H1 (cell line): ENCODE measurements around the gene SLC25A40. TPM values are rescaled to one million over a fixed set of nuclear protein-coding genes. Genes with fewer than 3 reads are reported as not detected.
A peak's percentile ranks its signal among the peaks of the same experiment; 100 is the strongest.

Experiments used
- CTCF ChIA-PET: fragments of 300-600 bp; sonication (Branson Sonifier 250); formaldehyde crosslinking; loops from one replicate; lab custom pipeline; 2021; ENCODE audit not compliant: partially characterized antibody; lab: Charles Lee
- POLR2A ChIA-PET: fragments of 300-600 bp; sonication (Branson Sonifier 250); formaldehyde crosslinking; loops from one replicate; lab custom pipeline; 2021; ENCODE audit warnings: inconsistent platforms; ENCODE audit not compliant: partially characterized antibody; lab: Charles Lee
- DNase-seq, 2 experiments: peaks; one replicate each; pipeline versions ENCODE4 v3.0.0 to v3.0.0-alpha.2; 2010 to 2022; ENCODE audit warnings: low spot score in 2 of 2, low read depth in 1 of 2, mixed read lengths in 1 of 2
- FAIRE-seq: peaks from 2 replicates; lab custom pipeline; 2011; peaks lifted over from hg19 to GRCh38; lab: Jason Lieb, UNC
- H2AFZ ChIP-seq: 2 replicates; pipeline ENCODE4 v1.8.1; 2012; ENCODE audit warnings: low read length, inconsistent platforms
- H2AK5ac ChIP-seq: 2 replicates; pipeline ENCODE4 v1.6.1; 2013; ENCODE audit warnings: low read depth, low read length
- H2BK120ac ChIP-seq: replicated peaks from 2 replicates; pipeline ENCODE3; 2013; ENCODE audit warnings: low read depth, low read length, inconsistent platforms
- H2BK12ac ChIP-seq: 2 replicates; pipeline ENCODE4 v1.6.1; 2013; ENCODE audit warnings: low read depth, low read length
- H2BK15ac ChIP-seq: 2 replicates; pipeline ENCODE4 v1.6.1; 2013; ENCODE audit warnings: low read length
- H2BK20ac ChIP-seq: 2 replicates; pipeline ENCODE4 v1.6.1; 2013; ENCODE audit warnings: low read length
- H2BK5ac ChIP-seq: 2 replicates; pipeline ENCODE4 v1.6.1; 2013; ENCODE audit warnings: low read depth, low read length
- H3K14ac ChIP-seq: 2 replicates; pipeline ENCODE4 v1.6.1; 2013; ENCODE audit warnings: inconsistent platforms; ENCODE audit not compliant: insufficient read length
- H3K18ac ChIP-seq: 2 replicates; pipeline ENCODE4 v1.6.1; 2013; ENCODE audit warnings: low read length; ENCODE audit errors: extremely low read depth
- H3K23ac ChIP-seq: 2 replicates; pipeline ENCODE4 v1.6.1; 2013; ENCODE audit warnings: inconsistent platforms; ENCODE audit not compliant: insufficient read length
- H3K23me2 ChIP-seq: 2 replicates; pipeline ENCODE4 v1.6.1; 2013; ENCODE audit warnings: low read depth, low read length
- H3K27ac ChIP-seq: 2 replicates; pipeline ENCODE4 v1.6.1; 2011; ENCODE audit warnings: low read depth, low read length, inconsistent platforms
- H3K27me3 ChIP-seq, 4 experiments: replicated peaks in 1 of 4; 1 replicate in 1 of 4; 2 replicates in 3 of 4; pipeline versions ENCODE4 v1.6.1 to v1.8.1; 2011 to 2013; ENCODE audit warnings: low read length in 3 of 4, mild to moderate bottlenecking in 3 of 4, inconsistent platforms in 2 of 4, mixed read lengths in 2 of 4, moderate library complexity in 1 of 4; ENCODE audit not compliant: control insufficient read depth in 3 of 4, insufficient read depth in 3 of 4; ENCODE audit errors: extremely low read depth in 1 of 4
- H3K36me3 ChIP-seq, 4 experiments: 2 replicates each; pipeline versions ENCODE4 v1.6.1 to v1.8.1; 2011 to 2013; ENCODE audit warnings: mild to moderate bottlenecking in 4 of 4, low read length in 3 of 4, moderate library complexity in 2 of 4, control low read depth in 1 of 4, inconsistent platforms in 1 of 4; ENCODE audit not compliant: insufficient read depth in 4 of 4, control insufficient read depth in 2 of 4
- H3K4ac ChIP-seq: replicated peaks from 2 replicates; pipeline ENCODE3; 2013; ENCODE audit warnings: low read length, low read depth, mixed read lengths, inconsistent platforms; ENCODE audit not compliant: insufficient read length
- H3K4me1 ChIP-seq, 4 experiments: replicated peaks in 1 of 4; 1 replicate in 1 of 4; 2 replicates in 3 of 4; pipeline versions ENCODE4 v1.6.1 to v1.8.1; 2011 to 2013; ENCODE audit warnings: low read length in 3 of 4, inconsistent platforms in 2 of 4, mixed read lengths in 1 of 4; ENCODE audit not compliant: insufficient read depth in 4 of 4, control insufficient read depth in 3 of 4
- H3K4me2 ChIP-seq, 2 experiments: 2 replicates each; pipeline versions ENCODE4 v1.6.1 to v1.8.1; 2011 to 2013; ENCODE audit warnings: low read depth in 2 of 2, low read length in 2 of 2, control low read depth in 1 of 2, inconsistent platforms in 1 of 2, mild to moderate bottlenecking in 1 of 2; ENCODE audit not compliant: insufficient read depth in 1 of 2
- H3K4me3 ChIP-seq, 4 experiments: fragments of 200-600, 300-600 bp in 1 of 4; sonication (generic), shearing (Covaris generic), sonication (Bioruptor Twin) in 1 of 4; 2 replicates each; pipeline versions ENCODE4 v1.5.1 to v1.8.1; 2011 to 2016; ENCODE audit warnings: low read length in 4 of 4, low read depth in 3 of 4, control low read depth in 2 of 4, inconsistent platforms in 2 of 4, mild to moderate bottlenecking in 2 of 4, mixed read lengths in 1 of 4, moderate library complexity in 1 of 4; ENCODE audit not compliant: insufficient read depth in 2 of 4; ENCODE audit errors: extremely low read depth in 1 of 4
- H3K56ac ChIP-seq: replicated peaks from 2 replicates; pipeline ENCODE3; 2013; ENCODE audit warnings: low read depth, mild to moderate bottlenecking, mixed read lengths, low read length, inconsistent platforms; ENCODE audit not compliant: insufficient read length
- H3K79me1 ChIP-seq: 2 replicates; pipeline ENCODE4 v1.6.1; 2013; ENCODE audit warnings: low read depth, low read length, control low read depth
- H3K79me2 ChIP-seq, 2 experiments: 2 replicates each; pipeline versions ENCODE4 v1.6.1 to v1.8.1; 2012 to 2013; ENCODE audit warnings: low read length in 2 of 2, mild to moderate bottlenecking in 2 of 2, inconsistent platforms in 1 of 2; ENCODE audit not compliant: insufficient read depth in 2 of 2, control insufficient read depth in 1 of 2
- H3K9ac ChIP-seq, 4 experiments: replicated peaks in 1 of 4; 1 replicate in 1 of 4; 2 replicates in 3 of 4; pipeline versions ENCODE4 v1.6.1 to v1.8.1; 2011 to 2013; ENCODE audit warnings: low read depth in 3 of 4, low read length in 3 of 4, control low read depth in 2 of 4, mild to moderate bottlenecking in 2 of 4, moderate library complexity in 2 of 4, inconsistent platforms in 1 of 4; ENCODE audit errors: extremely low read depth in 1 of 4
- H3K9me3 ChIP-seq, 2 experiments: 2 replicates each; pipeline versions ENCODE4 v1.6.1 to v1.8.1; 2012 to 2013; ENCODE audit warnings: mild to moderate bottlenecking in 2 of 2, moderate library complexity in 2 of 2, control low read depth in 1 of 2, inconsistent platforms in 1 of 2, low read depth in 1 of 2, low read length in 1 of 2, mixed read lengths in 1 of 2; ENCODE audit not compliant: insufficient read depth in 2 of 2
- H4K20me1 ChIP-seq, 2 experiments: replicated peaks in 1 of 2; 2 replicates each; pipeline versions ENCODE3 to v1.8.1; 2011 to 2013; ENCODE audit warnings: inconsistent platforms in 2 of 2, low read length in 2 of 2, mild to moderate bottlenecking in 1 of 2; ENCODE audit not compliant: insufficient read depth in 2 of 2, control insufficient read depth in 1 of 2
- H4K5ac ChIP-seq: 2 replicates; pipeline ENCODE4 v1.6.1; 2013; ENCODE audit warnings: low read length, low read depth, mixed read lengths, inconsistent platforms; ENCODE audit not compliant: insufficient read length
- H4K8ac ChIP-seq: 2 replicates; pipeline ENCODE4 v1.8.0; 2013; ENCODE audit warnings: mild to moderate bottlenecking, moderate library complexity, low read length, inconsistent platforms; ENCODE audit not compliant: insufficient read depth; ENCODE audit errors: extremely low read depth
- H4K91ac ChIP-seq: replicated peaks from 2 replicates; pipeline ENCODE3; 2013; ENCODE audit warnings: low read length, mixed read lengths, inconsistent platforms; ENCODE audit not compliant: insufficient read length
- BACH1 ChIP-seq: IDR thresholded peaks from 2 replicates; pipeline ENCODE4 v1.6.1; 2012; ENCODE audit warnings: low read length, improper control_type of control experiment
- CEBPB ChIP-seq: IDR thresholded peaks from 2 replicates; pipeline ENCODE4 v1.6.1; 2012; ENCODE audit warnings: low read depth, low read length
- GTF2F1 ChIP-seq: IDR thresholded peaks from 2 replicates; pipeline ENCODE4 v1.6.1; 2012; ENCODE audit warnings: low read depth, low read length, improper control_type of control experiment, borderline replicate concordance
- POU5F1 ChIP-seq: IDR thresholded peaks from 2 replicates; pipeline ENCODE4 v1.6.1; 2011; ENCODE audit warnings: low read depth, mild to moderate bottlenecking, low read length, moderate library complexity
- RFX5 ChIP-seq: IDR thresholded peaks from 2 replicates; pipeline ENCODE4 v1.6.1; 2011; ENCODE audit warnings: low read depth, low read length, improper control_type of control experiment, borderline replicate concordance
- TBP ChIP-seq: IDR thresholded peaks from 2 replicates; pipeline ENCODE4 v1.6.1; 2011; ENCODE audit warnings: low read depth, low read length, improper control_type of control experiment
- polyA plus RNA-seq, 7 experiments: library from polyadenylated mRNA; depleted of rRNA in 3 of 7; stranded (reverse) in 5 of 7; unstranded in 2 of 7; fragments of >200 nt in 5 of 7; fragments of 200-250 nt in 2 of 7; gene quantifications; 1 replicate in 5 of 7; 2 replicates in 1 of 7; 4 replicates in 1 of 7; pipeline versions ENCODE4 v1.2.1 to v1.2.3, GENCODE V29; 2011 to 2013; ENCODE audit warnings: missing spikeins in 2 of 7, mixed read lengths in 2 of 7
- total RNA-seq: library from RNA; stranded (reverse); fragmentation: NEBNext Ultra II Directional; extraction: Animal tissue kit (Norgen Biotek cat#: 25700); gene quantifications from 2 replicates; pipeline ENCODE4 v1.2.1, GENCODE V29; 2021
- TF ChIP-seq, protein P1 (sequence below): IDR thresholded peaks from 2 replicates; pipeline ENCODE4 v1.6.1; 2011; ENCODE audit warnings: low read depth, mild to moderate bottlenecking, low read length; ENCODE audit not compliant: insufficient read depth
- TF ChIP-seq, protein P2 (sequence below): IDR thresholded peaks from 2 replicates; pipeline ENCODE4 v1.6.1; 2011; ENCODE audit warnings: low read length, improper control_type of control experiment

SLC25A40 gene
- total and polyA plus RNA-seq, 2 of the 8 experiments (the other 6 are each of a cell fraction or from before 2014, with no cell fraction given) = 6.5 to 17.3 TPM

DNA sequence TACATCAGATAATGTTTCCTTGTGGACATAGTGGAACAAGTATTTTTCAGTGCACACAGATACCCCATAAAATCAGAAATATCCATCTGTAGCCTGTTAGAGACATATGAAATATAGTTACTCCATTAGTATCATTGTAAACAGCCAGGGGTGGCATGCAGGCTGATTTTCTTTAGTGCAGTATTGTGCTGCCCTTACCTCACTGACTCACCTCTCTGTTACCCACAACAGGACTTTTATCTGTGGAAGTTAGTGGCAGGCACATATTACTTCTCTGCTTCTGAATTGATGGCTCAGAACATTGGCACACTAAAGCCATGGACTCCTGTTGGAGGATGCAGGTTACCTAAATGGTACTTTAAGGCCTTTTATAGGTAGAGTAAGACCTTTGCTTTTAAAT lies 70.0 kb downstream of the SLC25A40 start:
- peaks cover 0 to 4% (median 2%) of the 10 kb centered on the region in 4 experiments; a peak in 3 of 7 replicates for H3K4me1 ChIP-seq
- H3K27me3 ChIP-seq = no peaks in the 10 kb centered on the region
- H2BK12ac ChIP-seq = no peak overlapping the region
- ChIA-PET POLR2A (no interaction called here), CTCF (no interaction called here)
- H3K4ac ChIP-seq = no peak overlapping the region
- no peaks in the 10 kb centered on the region for H3K23me2 ChIP-seq
- no peak overlapping the region for H3K4me3 ChIP-seq
- no peaks in the 10 kb centered on the region for H3K79me1 ChIP-seq
- FAIRE-seq (no peak), DNase-seq (no peak)
- H4K91ac ChIP-seq = no peak overlapping the region
- TF ChIP-seq, protein P1, sequence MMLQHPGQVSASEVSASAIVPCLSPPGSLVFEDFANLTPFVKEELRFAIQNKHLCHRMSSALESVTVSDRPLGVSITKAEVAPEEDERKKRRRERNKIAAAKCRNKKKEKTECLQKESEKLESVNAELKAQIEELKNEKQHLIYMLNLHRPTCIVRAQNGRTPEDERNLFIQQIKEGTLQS = no peak
- TF ChIP-seq BACH1 = no peak
- no peak for TF ChIP-seq CEBPB
- TF ChIP-seq GTF2F1 = no peak
- no peak for TF ChIP-seq POU5F1
- no peak for TF ChIP-seq RFX5
- TF ChIP-seq TBP = no peak
- TF ChIP-seq, protein P2, sequence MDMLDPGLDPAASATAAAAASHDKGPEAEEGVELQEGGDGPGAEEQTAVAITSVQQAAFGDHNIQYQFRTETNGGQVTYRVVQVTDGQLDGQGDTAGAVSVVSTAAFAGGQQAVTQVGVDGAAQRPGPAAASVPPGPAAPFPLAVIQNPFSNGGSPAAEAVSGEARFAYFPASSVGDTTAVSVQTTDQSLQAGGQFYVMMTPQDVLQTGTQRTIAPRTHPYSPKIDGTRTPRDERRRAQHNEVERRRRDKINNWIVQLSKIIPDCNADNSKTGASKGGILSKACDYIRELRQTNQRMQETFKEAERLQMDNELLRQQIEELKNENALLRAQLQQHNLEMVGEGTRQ = no peak
- no peak overlapping the region for H3K56ac ChIP-seq
- H2AK5ac ChIP-seq = no peak overlapping the region
- H3K18ac ChIP-seq = no peak overlapping the region
- no peaks in the 10 kb centered on the region for H4K20me1 ChIP-seq
- no peak overlapping the region for H3K4me2 ChIP-seq
- H2BK120ac ChIP-seq = no peak overlapping the region
- no peak overlapping the region for H2BK15ac ChIP-seq
- no peaks in the 10 kb centered on the region for H3K9me3 ChIP-seq
- peak overlapping the region; percentile 15 for H3K23ac ChIP-seq
- no peak overlapping the region for H3K14ac ChIP-seq
- no peaks in the 10 kb centered on the region for H3K79me2 ChIP-seq
- H4K5ac ChIP-seq = no peak overlapping the region
- H3K9ac ChIP-seq = no peak overlapping the region
- H3K36me3 ChIP-seq = no peaks in the 10 kb centered on the region
- no peak overlapping the region for H4K8ac ChIP-seq
- no peak overlapping the region for H2BK20ac ChIP-seq
- H2BK5ac ChIP-seq = no peak overlapping the region
- no peak overlapping the region for H2AFZ ChIP-seq
- no peak overlapping the region for H3K27ac ChIP-seq
